ENCODE measurements around the gene GLB1L.
"Not testable (repeated sequence)": the region's sequence is repeated elsewhere in the genome, so short reads cannot be mapped to it uniquely, and the experiment has no call there.

Gene GLB1L

GRCh38 chr2:219206328-219207133, 38.7 kb downstream of the GLB1L start, which contains the start of gene ZFAND2B:
TSS of gene ZFAND2B (plus strand) at chr2:219206782. CDS start at chr2:219206988, 206 bp downstream.
- Mint-ChIP-seq H3K27ac (peak within 1 kb of the TSS; percentile 90 to 97 (median 95)), H3K4me3 (peak within 1 kb of the TSS; percentile 83 to 97 (median 92)), H3K27me3 (ENCODE audit: low read depth) (peaks cover 7% of the 10 kb centered on the region), H3K36me3 (ENCODE audit: low read depth) (peaks cover 23% of the 10 kb centered on the region), H3K4me1 (peaks cover 23% of the 10 kb centered on the region), H3K9me3 (no peaks in the 10 kb centered on the region)
- TF ChIP-seq CTCF (IDR thresholded peaks at IDR 0.05; ENCODE audit: unreplicated experiment in 3 of 3) = peak in 1 of 3 experiments; percentile 22

- Mint-ChIP-seq H3K4me3 (peak overlapping the region; percentile 83 to 97 (median 92)), H3K36me3 (ENCODE audit: low read depth) (peaks cover 20% of the 10 kb centered on the region), H3K4me1 (peaks cover 23% of the 10 kb centered on the region), H3K9me3 (no peaks in the 10 kb centered on the region), H3K27me3 (ENCODE audit: low read depth) (peaks cover 7% of the 10 kb centered on the region), H3K27ac (peak overlapping the region; percentile 90 to 97 (median 95))
- no peak for TF ChIP-seq CTCF (IDR thresholded peaks at IDR 0.05; ENCODE audit: unreplicated experiment in 3 of 3)
These were observed 39.3 kb downstream of the GLB1L start for GRCh38 chr2:219205981-219206327.

GRCh38 chr2:219205165-219205538, 40.1 kb downstream of the GLB1L start:
- peak overlapping the region; percentile 69 to 83 (median 71) for H3K4me3 Mint-ChIP-seq
- peak overlapping the region in 2 of 3 experiments; percentile 24 to 52 for H3K27ac Mint-ChIP-seq
- peaks cover 7% of the 10 kb centered on the region for H3K27me3 Mint-ChIP-seq (ENCODE audit: low read depth)
- peaks cover 15% of the 10 kb centered on the region for H3K36me3 Mint-ChIP-seq (ENCODE audit: low read depth)
- H3K4me1 Mint-ChIP-seq = peaks cover 23% of the 10 kb centered on the region
- TF ChIP-seq CTCF (IDR thresholded peaks at IDR 0.05; ENCODE audit: unreplicated experiment in 3 of 3) = no peak
- no peaks in the 10 kb centered on the region for H3K9me3 Mint-ChIP-seq

GRCh38 chr2:219204425-219205164, 40.6 kb downstream of the GLB1L start:
- peaks cover 7% of the 10 kb centered on the region for H3K27me3 Mint-ChIP-seq (ENCODE audit: low read depth)
- peak overlapping the region in 1 of 3 experiments; percentile 24 for H3K27ac Mint-ChIP-seq
- peaks cover 10% of the 10 kb centered on the region for H3K36me3 Mint-ChIP-seq (ENCODE audit: low read depth)
- H3K9me3 Mint-ChIP-seq = no peaks in the 10 kb centered on the region
- H3K4me3 Mint-ChIP-seq = peak overlapping the region; percentile 23 to 71 (median 69)
- no peak for TF ChIP-seq CTCF (IDR thresholded peaks at IDR 0.05; ENCODE audit: unreplicated experiment in 3 of 3)
- H3K4me1 Mint-ChIP-seq = peaks cover 23% of the 10 kb centered on the region

DNA sequence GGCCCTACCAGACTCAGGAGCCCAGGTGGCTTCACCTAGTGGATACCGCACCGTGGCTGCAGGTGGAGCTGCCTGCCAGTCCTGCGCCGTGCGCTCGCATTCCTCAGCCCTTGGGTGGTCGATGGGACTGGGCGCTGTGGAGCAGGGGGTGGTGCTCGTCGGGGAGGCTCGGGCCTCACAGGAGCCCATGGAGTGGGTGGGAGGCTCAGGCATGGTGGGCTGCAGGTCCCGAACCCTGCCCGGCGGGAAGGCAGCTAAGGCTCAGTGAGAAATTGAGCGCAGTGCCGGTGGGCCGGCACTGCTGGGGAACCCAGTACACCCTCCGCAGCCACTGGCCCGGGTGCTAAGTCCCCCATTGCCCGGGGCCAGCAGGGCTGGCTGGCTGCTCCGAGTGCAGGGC, 43.9 kb downstream of the GLB1L start:
- not testable (repeated sequence) for H3K4me1 Mint-ChIP-seq; H3K27ac Mint-ChIP-seq; H3K9me3 Mint-ChIP-seq; H3K36me3 Mint-ChIP-seq (ENCODE audit: low read depth); H3K4me3 Mint-ChIP-seq
- H3K27me3 Mint-ChIP-seq (ENCODE audit: low read depth) = peaks cover 11% of the 10 kb centered on the region

- not testable (repeated sequence) for H3K36me3 Mint-ChIP-seq (ENCODE audit: low read depth)
- Mint-ChIP-seq H3K4me3 (peak overlapping the region in 2 of 3 experiments; percentile 46 to 58), H3K27ac (peak overlapping the region; percentile 6 to 74 (median 50))
These were observed 44.5 kb downstream of the GLB1L start for GRCh38 chr2:219200502-219201326.

More at GRCh38 chr2:219200502-219201326, 44.5 kb downstream of the GLB1L start:
- H3K4me1 Mint-ChIP-seq, H3K9me3 Mint-ChIP-seq: not testable (repeated sequence)
- peaks cover 11% of the 10 kb centered on the region for H3K27me3 Mint-ChIP-seq (ENCODE audit: low read depth)

Data from nephron (organoid).